Measurements from ENCODE around the gene RAC2. TPM values are rescaled to one million over a fixed set of nuclear protein-coding genes. Genes with fewer than 3 reads are reported as not detected.

RAC2 gene
- total RNA-seq, 4 donors from 2014 or later, result 7.8 to 49.8 (median 14.5) TPM

DNA sequence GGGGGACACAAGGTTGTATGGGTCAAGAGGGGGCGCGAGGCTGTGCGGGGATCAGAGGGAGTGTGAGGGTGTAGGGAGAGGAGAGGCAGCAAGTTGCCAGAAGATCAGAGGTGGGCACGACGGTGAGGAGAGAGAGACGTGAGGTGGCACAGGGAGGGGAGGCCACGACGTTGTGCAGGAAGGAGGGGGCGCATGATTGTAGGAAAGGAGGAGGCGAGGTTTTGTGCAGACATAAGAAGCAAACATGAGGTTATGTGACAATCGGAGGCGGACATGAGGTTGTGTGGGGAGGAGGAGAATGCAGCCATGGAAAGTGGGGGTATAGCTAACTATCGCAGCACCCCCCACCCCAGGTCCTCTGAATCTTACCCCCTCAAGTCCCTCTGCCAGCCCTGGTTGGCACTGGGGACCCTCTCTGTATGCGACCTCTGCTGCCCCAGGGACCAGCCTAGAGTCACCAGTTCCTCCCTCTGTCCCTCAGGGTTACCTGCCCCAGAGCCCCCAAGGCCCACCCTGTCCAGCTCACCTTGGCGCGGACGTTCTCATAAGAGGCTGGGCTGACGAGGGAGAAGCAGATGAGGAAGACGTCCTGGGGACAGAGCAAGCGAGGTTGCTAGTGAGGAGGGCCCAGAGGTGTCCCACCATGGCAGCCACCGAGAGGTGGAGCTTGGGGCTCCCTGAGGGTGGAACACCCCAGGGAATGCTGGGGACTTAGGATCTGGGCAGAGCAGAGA lies 12.5 kb downstream of the RAC2 start:
- TF ChIP-seq CTCF (IDR thresholded peaks at IDR 0.05; ENCODE audit: low read depth), result no peak

- no peak for TF ChIP-seq CTCF (IDR thresholded peaks at IDR 0.05; ENCODE audit: low read depth)
Observed at GRCh38 chr22:37230673-37231405, 13.2 kb downstream of the RAC2 start.

GRCh38 chr22:37229805-37230672 lies 14.0 kb downstream of the RAC2 start:
- TF ChIP-seq CTCF (IDR thresholded peaks at IDR 0.05; ENCODE audit: low read depth), result no peak

GRCh38 chr22:37229012-37229804 lies 14.9 kb downstream of the RAC2 start:
- TF ChIP-seq CTCF (IDR thresholded peaks at IDR 0.05; ENCODE audit: low read depth), result no peak

DNA sequence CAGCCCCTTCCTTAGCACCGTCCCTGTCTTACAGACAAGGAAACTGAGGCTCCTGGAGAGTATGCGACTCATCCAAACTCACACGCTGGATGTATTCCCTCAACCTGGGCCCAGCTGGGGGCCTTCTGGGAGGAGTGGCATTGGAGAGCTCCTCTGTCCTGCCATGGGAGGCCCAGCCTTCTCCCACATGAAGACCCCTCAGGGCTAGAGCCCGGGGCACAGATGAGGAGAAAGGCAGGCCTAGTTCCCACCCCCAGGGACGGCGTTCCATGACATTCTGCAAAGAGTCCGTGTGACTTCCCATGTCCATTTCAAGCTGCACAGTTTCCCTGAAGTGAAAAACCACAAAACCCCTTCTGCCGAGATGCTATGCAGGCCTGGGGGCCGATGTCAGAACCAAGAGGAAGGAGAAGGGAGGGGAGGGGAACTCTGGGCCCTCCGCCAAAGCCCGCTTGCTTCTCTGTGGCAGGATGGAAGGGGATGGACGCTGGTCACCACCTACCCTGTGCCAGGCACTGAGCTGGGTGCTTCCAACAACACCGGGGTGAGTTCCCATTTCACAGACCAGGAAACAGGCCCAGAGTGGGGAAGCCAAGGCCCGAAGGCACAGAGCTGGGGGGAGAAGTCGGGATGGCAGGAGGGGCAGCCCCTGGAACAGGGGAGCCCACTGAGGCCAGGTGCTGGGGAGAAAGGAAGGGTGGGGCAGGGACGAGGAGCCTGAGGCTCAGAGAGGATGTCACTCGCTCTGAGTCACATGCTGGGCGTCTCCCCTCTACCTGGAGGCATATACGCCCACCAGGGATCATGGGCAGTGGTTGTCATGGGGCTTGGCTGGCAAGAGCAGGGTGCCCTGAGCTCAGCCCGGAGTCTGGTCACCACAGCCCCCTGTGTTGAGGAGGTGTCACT lies 15.7 kb downstream of the RAC2 start:
- TF ChIP-seq CTCF (IDR thresholded peaks at IDR 0.05; ENCODE audit: low read depth), result no peak

DNA sequence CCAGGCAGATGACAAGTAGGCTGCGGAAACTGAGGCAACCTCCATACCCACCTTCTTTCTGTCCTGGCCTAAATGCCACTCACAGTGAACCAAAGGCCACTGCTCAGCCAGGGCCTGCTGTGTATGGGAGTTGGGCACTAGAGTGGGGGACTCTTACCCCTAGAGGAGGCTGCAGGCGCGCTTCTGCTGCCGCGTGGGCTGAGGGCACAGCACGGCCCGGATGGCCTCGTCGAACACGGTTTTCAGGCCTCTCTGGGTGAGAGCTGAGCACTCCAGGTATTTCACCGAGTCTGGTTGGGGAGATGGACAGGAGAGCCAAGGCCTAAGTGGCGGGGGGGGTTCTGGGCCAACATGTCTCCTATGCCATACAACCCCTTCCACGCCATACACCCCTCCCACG lies 17.6 kb downstream of the RAC2 start:
- no peak for TF ChIP-seq CTCF (IDR thresholded peaks at IDR 0.05; ENCODE audit: low read depth)
